ENCODE data around the gene TBX4.

GRCh38 chr17:61412143-61412859, 39.9 kb upstream of the TBX4 start:
- TF ChIP-seq CTCF (optimal IDR thresholded peaks at IDR 0.05 in 1 of 3, IDR thresholded peaks at IDR 0.05 in 1 of 3, conservative IDR thresholded peaks at IDR 0.05 in 1 of 3; ENCODE audit: extremely low read depth in 1 of 3, insufficient read depth in 2 of 3, low read length in 3 of 3): peak; percentile 66 to 98 (median 77)
- TF ChIP-seq EZH2 (IDR thresholded peaks at IDR 0.05; ENCODE audit: low read length): no peak
